ENCODE results near the gene KLK10. TPM values are rescaled to one million over a fixed set of nuclear protein-coding genes. Genes with fewer than 3 reads are reported as not detected.

KLK10 gene
- total RNA-seq = not detected
- long read RNA-seq = 0 reads

GRCh38 chr19:51019544-51019925 lies at the start of gene KLK10:
KLK10 (minus strand) TSS chr19:51019709; CDS start chr19:51019130, 579 bp downstream.
- DNase-seq (ENCODE audit: low spot score) = no peak

- no peak for DNase-seq (ENCODE audit: low spot score)
These were observed 47.1 kb upstream of the KLK10 start for GRCh38 chr19:51066393-51067186.

GRCh38 chr19:51065221-51065960 lies 45.9 kb upstream of the KLK10 start:
- no peak for DNase-seq (ENCODE audit: low spot score)

- DNase-seq (ENCODE audit: low spot score) = no peak
These were observed 45.2 kb upstream of the KLK10 start, which contains the start of gene KLK13 for GRCh38 chr19:51064534-51065220. KLK13 (minus strand) TSS chr19:51065092; CDS start chr19:51065067, 25 bp downstream.

GRCh38 chr19:51063664-51064063 lies 44.2 kb upstream of the KLK10 start:
- no peak for DNase-seq (ENCODE audit: low spot score)

GRCh38 chr19:51060973-51061372 lies 41.5 kb upstream of the KLK10 start:
- DNase-seq (ENCODE audit: low spot score) = no peak

GRCh38 chr19:51060336-51060735 lies 40.8 kb upstream of the KLK10 start:
- DNase-seq (ENCODE audit: low spot score) = no peak

- DNase-seq (ENCODE audit: low spot score) = no peak
These were observed 40.2 kb upstream of the KLK10 start for GRCh38 chr19:51059715-51060114.

- DNase-seq (ENCODE audit: low spot score) = no peak
These were observed 36.4 kb upstream of the KLK10 start for GRCh38 chr19:51055866-51056265.

GRCh38 chr19:51047031-51047335 lies 27.5 kb upstream of the KLK10 start:
- no peak for DNase-seq (ENCODE audit: low spot score)

- DNase-seq (ENCODE audit: low spot score) = no peak
These were observed 24.8 kb upstream of the KLK10 start for GRCh38 chr19:51044327-51044726.

GRCh38 chr19:51043497-51043896 lies 24.0 kb upstream of the KLK10 start:
- no peak for DNase-seq (ENCODE audit: low spot score)

GRCh38 chr19:51040151-51040550 lies 20.6 kb upstream of the KLK10 start:
- no peak for DNase-seq (ENCODE audit: low spot score)

- no peak for DNase-seq (ENCODE audit: low spot score)
These were observed 17.0 kb upstream of the KLK10 start for GRCh38 chr19:51036519-51036918.

- DNase-seq (ENCODE audit: low spot score) = peak; percentile 59
These were observed 15.2 kb upstream of the KLK10 start, which contains the start of gene KLK12 for GRCh38 chr19:51034704-51035103. KLK12 (minus strand) TSS chr19:51035002; CDS start chr19:51034621, 381 bp downstream.

GRCh38 chr19:51031880-51032225 lies 12.3 kb upstream of the KLK10 start:
- DNase-seq (ENCODE audit: low spot score) = peak; percentile 85

GRCh38 chr19:51031220-51031879 lies 11.8 kb upstream of the KLK10 start:
- no peak for DNase-seq (ENCODE audit: low spot score)

- peak; percentile 85 for DNase-seq (ENCODE audit: low spot score)
These were observed 11.1 kb upstream of the KLK10 start for GRCh38 chr19:51030631-51031030.

GRCh38 chr19:51029718-51030117 lies 10.2 kb upstream of the KLK10 start:
- peak; percentile 68 for DNase-seq (ENCODE audit: low spot score)

- no peak for DNase-seq (ENCODE audit: low spot score)
These were observed 8.4 kb upstream of the KLK10 start for GRCh38 chr19:51027873-51028272.

- DNase-seq (ENCODE audit: low spot score) = peak; percentile 60
These were observed 7.8 kb upstream of the KLK10 start for GRCh38 chr19:51027126-51027806.
